GM12874 (cell line): ENCODE results near the gene TBXA2R.

Source experiments
- TF ChIP-seq, protein P1 (sequence below): IDR thresholded peaks from 2 replicates; pipeline ENCODE4 v1.5.1; 2011; ENCODE audit warnings: low read depth, mild to moderate bottlenecking, control low read depth, low read length, moderate library complexity; ENCODE audit not compliant: insufficient read depth

Gene TBXA2R

DNA sequence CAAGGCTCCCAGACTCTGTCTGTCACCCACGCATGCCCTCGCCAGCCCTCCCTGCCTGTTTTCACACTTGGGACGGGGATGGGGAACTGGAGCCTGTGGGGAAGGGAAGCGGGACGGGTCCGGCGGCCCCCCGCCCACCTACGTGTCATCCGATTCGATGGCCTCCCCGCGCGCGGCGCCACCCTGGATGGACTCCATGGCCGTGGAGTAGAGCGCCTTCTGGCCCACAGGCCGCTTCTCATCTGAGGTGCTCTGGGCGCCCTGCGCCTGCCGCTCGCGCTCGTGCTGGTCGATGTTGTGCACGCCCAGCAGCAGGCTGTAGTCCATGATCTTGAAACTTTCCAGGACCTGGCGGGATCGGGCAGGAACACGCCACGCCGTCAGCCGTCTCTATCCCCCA lies 45.0 kb upstream of the TBXA2R start:
- TF ChIP-seq, protein P1, sequence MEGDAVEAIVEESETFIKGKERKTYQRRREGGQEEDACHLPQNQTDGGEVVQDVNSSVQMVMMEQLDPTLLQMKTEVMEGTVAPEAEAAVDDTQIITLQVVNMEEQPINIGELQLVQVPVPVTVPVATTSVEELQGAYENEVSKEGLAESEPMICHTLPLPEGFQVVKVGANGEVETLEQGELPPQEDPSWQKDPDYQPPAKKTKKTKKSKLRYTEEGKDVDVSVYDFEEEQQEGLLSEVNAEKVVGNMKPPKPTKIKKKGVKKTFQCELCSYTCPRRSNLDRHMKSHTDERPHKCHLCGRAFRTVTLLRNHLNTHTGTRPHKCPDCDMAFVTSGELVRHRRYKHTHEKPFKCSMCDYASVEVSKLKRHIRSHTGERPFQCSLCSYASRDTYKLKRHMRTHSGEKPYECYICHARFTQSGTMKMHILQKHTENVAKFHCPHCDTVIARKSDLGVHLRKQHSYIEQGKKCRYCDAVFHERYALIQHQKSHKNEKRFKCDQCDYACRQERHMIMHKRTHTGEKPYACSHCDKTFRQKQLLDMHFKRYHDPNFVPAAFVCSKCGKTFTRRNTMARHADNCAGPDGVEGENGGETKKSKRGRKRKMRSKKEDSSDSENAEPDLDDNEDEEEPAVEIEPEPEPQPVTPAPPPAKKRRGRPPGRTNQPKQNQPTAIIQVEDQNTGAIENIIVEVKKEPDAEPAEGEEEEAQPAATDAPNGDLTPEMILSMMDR: no peak

DNA sequence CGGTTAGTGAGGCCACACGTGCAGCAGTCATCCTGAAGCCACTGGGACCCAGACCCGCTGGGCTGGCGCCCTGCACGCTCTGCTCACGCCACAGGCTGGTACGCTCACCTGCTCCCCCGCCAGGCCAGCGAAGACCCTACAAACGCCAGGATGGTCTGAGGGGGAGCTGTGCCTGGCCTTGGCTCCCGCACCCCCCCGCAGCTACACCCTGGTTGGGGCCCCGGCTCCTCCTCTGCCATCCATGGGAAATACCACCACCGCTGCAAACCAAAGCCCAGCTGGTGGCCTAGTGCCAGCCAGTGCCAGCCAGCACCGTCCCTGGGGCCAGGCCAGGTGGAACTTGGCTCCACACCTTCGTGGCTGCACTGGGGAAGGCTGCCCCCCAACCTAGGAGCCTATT lies 43.2 kb upstream of the TBXA2R start:
- TF ChIP-seq, protein P1: no peak

DNA sequence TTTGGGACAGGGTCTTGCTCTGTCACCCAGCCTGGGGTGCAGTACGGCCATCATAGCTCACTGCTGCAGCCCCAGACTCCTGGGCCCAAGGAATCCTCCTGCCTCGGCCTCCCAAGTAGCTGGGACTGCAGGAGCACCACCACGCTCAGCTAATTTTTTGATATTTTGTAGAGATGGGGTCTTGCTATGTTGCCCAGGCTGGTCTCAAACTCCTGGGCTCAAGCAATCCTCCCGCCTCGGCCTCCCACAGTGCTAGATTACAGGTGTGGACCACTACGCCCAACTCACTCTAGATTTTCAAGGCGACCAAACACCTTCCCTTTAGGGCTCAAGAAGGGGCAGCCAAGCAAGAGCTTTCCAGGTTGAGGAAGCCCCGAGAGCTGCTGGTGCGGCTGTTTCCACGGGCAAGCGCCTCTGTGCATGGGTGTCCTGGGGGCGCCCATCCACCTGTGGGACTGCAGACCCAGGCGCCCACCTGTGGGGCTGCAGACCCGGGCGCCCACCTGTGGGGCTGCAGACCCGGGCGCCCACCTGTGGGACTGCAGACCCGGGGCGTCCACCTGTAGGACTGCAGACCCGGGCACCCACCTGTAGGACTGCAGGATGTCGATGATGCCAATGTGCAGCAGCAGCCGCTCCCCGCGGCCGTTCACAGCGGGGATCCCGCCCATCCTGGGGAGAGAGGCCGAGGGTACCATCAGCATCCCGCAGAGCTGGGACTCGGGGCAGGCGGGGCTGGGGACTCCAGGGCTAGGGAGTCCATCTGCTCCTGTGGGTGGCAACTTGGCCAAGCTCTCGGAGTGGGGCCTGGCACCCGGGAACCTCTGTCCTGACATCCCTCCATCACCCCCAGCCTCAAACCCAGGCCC lies 41.6 kb upstream of the TBXA2R start:
- TF ChIP-seq, protein P1: no peak

DNA sequence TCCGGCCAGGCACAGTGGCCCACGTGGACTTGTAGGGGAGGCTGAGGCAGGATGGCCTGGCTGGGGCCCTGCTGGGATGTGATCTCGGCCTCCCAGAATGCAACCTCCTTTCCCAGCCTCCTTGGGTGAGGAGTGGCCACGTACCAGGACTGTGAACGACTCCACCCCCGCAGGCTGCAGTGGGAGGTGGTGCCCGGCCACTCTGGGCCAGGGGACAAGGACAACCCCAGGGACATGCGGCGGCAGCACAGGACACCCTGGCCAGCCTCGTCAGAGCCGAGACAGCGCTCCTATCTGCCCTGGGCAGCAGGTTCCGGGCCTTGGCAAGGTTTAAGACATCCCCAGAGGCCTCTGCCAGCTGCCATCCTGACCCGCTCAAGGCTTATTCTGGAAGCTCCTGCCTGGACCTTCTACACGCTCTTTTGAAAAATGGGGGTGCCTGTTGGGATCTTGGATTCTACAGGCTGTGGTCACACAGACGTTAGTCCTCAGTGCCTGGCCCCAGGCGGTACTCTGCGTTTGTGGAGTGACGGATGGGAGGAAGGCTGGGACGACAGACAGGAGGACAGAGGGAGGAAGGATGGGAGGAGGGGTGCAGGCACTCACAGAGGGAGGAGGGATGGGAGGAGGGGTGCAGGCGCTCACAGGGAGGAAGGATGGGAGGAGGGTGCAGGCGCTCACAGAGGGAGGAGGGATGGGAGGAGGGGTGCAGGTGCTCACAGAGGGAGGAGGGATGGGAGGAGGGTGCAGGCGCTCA lies 39.8 kb upstream of the TBXA2R start:
- TF ChIP-seq, protein P1: no peak

DNA sequence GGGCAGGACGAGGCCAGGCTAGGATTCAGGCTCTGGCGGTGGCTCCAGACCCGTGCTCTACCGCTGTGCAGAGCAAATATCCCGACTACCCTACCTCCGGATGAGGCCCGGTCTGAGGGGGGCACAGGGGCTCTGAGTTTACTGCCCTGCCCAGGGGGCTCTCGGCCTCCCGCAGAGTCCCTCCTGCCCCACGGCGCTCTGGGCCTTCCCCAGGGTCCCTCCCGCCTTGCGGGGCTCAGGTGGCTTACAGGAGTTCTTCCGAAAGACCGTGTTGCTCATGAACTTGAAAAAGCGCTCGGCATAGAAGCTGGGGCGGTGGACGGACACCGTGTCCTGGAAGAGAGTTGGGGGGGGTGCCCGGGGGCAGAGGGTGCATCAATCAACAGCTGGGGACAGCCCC lies 39.1 kb upstream of the TBXA2R start:
- TF ChIP-seq, protein P1: no peak

DNA sequence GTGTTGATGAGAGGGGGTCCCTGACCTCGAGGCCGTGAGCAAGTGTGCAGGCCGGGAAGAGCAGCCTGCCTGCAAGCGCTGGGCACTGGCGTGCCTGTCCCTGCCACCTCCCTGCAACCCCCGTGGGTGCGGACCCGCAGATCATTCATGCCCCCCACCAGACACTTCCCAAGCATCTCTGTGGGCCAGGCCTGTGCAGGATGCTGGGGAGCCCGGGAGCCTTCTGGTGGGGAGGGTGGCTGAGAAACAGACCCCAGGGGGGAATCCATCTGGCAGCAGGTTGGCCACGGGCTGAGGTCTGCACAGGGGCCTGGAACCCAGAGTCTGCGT lies 38.4 kb upstream of the TBXA2R start:
- TF ChIP-seq, protein P1: no peak

DNA sequence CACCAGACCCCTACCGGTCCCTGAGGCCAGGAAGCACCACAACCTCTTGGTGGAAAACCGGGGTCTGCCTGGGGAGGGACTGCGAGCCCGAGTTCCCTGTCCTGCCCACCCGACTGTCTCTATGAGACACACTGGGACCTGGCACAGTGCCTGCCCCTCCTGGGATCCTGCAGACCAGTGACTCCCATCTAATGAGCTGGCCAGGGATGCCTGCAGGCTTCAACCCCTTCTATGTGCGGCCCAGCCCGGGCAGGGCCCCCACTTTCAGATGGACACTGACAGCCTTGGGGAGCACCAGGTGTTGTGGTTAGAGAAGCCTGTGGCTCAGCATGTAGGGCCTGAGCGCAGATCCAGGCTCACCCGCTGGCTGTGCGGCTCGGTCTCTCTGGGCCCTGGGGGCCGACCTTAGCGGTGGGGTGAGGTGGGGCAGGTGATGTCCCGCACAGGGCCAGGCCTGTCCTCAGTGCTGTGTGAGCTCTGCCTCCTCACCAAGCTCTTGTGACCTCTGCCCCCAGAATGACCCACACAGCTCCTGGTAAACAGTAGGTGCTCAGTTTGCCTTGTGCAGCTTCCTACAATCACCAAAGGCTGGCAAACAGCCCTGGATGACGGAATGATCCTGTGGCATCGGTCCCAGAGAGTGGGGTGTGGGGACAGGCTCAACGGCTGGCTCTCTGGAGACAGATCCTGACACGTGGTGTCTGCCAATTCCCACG lies 37.8 kb upstream of the TBXA2R start:
- TF ChIP-seq, protein P1: no peak
